Spleen (tissue), 11 donors: ENCODE data around the gene VDAC1. TPM values are rescaled to one million over a fixed set of nuclear protein-coding genes. Genes with fewer than 3 reads are reported as not detected.
A peak's percentile ranks its signal among the peaks of the same experiment; 100 is the strongest.
"Not testable (repeated sequence)": the region's sequence is repeated elsewhere in the genome, so short reads cannot be mapped to it uniquely, and the experiment has no call there.

Source experiments
- DNase-seq: peaks from one replicate; pipeline ENCODE4 v3.0.0-alpha.2; 2020
- H3K27ac ChIP-seq, 8 donors: fragments of 200-600 bp; sonication (generic) in 7 of 8; 1 replicate in 4 of 8; 2 replicates in 4 of 8; pipeline versions ENCODE4 v1.5.0 to v1.8.0; 2016 to 2021; ENCODE audit warnings: inconsistent platforms in 4 of 8, mild to moderate bottlenecking in 4 of 8, moderate library complexity in 1 of 8
- H3K27me3 ChIP-seq, 7 donors: fragments of 200-600 bp; sonication (generic) in 6 of 7; replicated peaks in 1 of 7; 1 replicate in 4 of 7; 2 replicates in 3 of 7; pipeline versions ENCODE4 v1.5.0 to v1.8.0; 2016 to 2021; ENCODE audit warnings: inconsistent platforms in 3 of 7, mild to moderate bottlenecking in 1 of 7
- H3K36me3 ChIP-seq, 6 donors: fragments of 200-600 bp; sonication (generic) in 5 of 6; 1 replicate in 4 of 6; 2 replicates in 2 of 6; pipeline versions ENCODE4 v1.5.0 to v1.8.0; 2016 to 2021; ENCODE audit warnings: inconsistent platforms in 2 of 6
- H3K4me1 ChIP-seq, 6 donors: fragments of 200-600 bp; sonication (generic) in 5 of 6; 1 replicate in 3 of 6; 2 replicates in 3 of 6; pipeline versions ENCODE4 v1.5.0 to v1.8.0; 2016 to 2021; ENCODE audit warnings: inconsistent platforms in 3 of 6
- H3K4me3 ChIP-seq, 8 donors: fragments of 200-600 bp; sonication (generic) in 7 of 8; 1 replicate in 4 of 8; 2 replicates in 4 of 8; pipeline versions ENCODE4 v1.5.0 to v1.8.0; 2016 to 2021; ENCODE audit warnings: inconsistent platforms in 4 of 8, mild to moderate bottlenecking in 4 of 8, moderate library complexity in 2 of 8
- H3K9me3 ChIP-seq, 8 donors: fragments of 200-600 bp; sonication (generic) in 7 of 8; 1 replicate in 4 of 8; 2 replicates in 4 of 8; pipeline versions ENCODE4 v1.5.0 to v1.8.0; 2016 to 2021; ENCODE audit warnings: inconsistent platforms in 4 of 8
- CTCF ChIP-seq, 11 experiments: fragments of 200-600 bp in 7 of 11; fragments of 450-650 bp in 4 of 11; sonication (generic) in 4 of 11; IDR thresholded peaks in 8 of 11; conservative IDR thresholded peaks in 3 of 11; 1 replicate in 7 of 11; 2 replicates in 4 of 11; pipeline versions ENCODE4 v1.4.0 to v1.8.0; 2016 to 2021; ENCODE audit warnings: antibody characterized with exemption in 11 of 11, inconsistent platforms in 4 of 11, mild to moderate bottlenecking in 1 of 11
- POLR2A ChIP-seq, 3 donors: fragments of 450-650 bp; IDR thresholded peaks; one replicate each; pipeline ENCODE4 v1.5.1; 2017; ENCODE audit warnings: antibody characterized with exemption in 3 of 3, mild to moderate bottlenecking in 1 of 3
- POLR2AphosphoS5 ChIP-seq, 3 donors: sonication (generic); formaldehyde crosslinking; IDR thresholded peaks; one replicate each; pipeline ENCODE4 v1.5.1; 2017; ENCODE audit warnings: antibody characterized with exemption in 3 of 3
- WGBS, 5 donors: extraction: QIAGEN DNeasy Blood & Tissue Kit in 3 of 5; methylation state at CpG; one replicate each; pipeline versions ENCODE4 v1.1.5 to v1.1.7; 2013 to 2018; 5-methylcytosine and 5-hydroxymethylcytosine counted together
- intact Hi-C: fragments of 100-400 bp; cut with DNase I; formaldehyde crosslinking; loops from one replicate; pipeline ENCODE4 v1.15.0; 2023; ENCODE audit warnings: low total_unique reads
- polyA plus RNA-seq, 3 donors: library from polyadenylated mRNA; stranded (reverse); fragments of 200-250 nt; gene quantifications; one replicate each; pipeline ENCODE4 v1.2.1, GENCODE V29; 2013
- total RNA-seq, 7 donors: library from RNA; depleted of rRNA in 3 of 7; stranded (reverse); fragments of >200 nt in 3 of 7; fragmentation: NEBNext Ultra II Directional in 4 of 7; extraction: Animal tissue kit (Norgen Biotek cat#: 25700) in 4 of 7; gene quantifications; one replicate each; pipeline versions ENCODE4 v1.1.0 to v1.2.1, GENCODE V29; 2016 to 2021
- donor health status: healthy with polysubstance abuse.
- donor health status: DM: no; HTN: no; CAD: no; lungs with moderate emphysema.
- donor health status: DM: no; HTN: no; CAD: no.
- donor health status: Bipolar disorder and iron deficiency.
- donor health status: healthy.
- donor health status: DM: no; HTN: no; CAD: no.
- donor health status: DM: yes; HTN: yes; CAD: no.

Gene VDAC1
- total and polyA plus RNA-seq, 10 donors, result 53.3 to 100 (median 84.7) TPM

GRCh38 chr5:133957591-133957990 is 47.2 kb downstream of the VDAC1 start:
- no peak for TF ChIP-seq POLR2AphosphoS5 (IDR thresholded peaks at IDR 0.05)
- TF ChIP-seq CTCF (IDR thresholded peaks at IDR 0.05 in 8 of 11, conservative IDR thresholded peaks at IDR 0.05 in 3 of 11), result no peak
- no peak for TF ChIP-seq POLR2A (IDR thresholded peaks at IDR 0.05)
- intact Hi-C loops, result no loop called here
- H3K4me1 ChIP-seq, result peaks cover 0 to 58% (median 23%) of the 10 kb centered on the region in 6 donors
- H3K9me3 ChIP-seq, result no peaks in the 10 kb centered on the region
- 21 to 40% (median 38%) methylated on average over 1 of the region's 1 CpG for WGBS, 5 donors
- H3K4me3 ChIP-seq, result no peak overlapping the region
- H3K27me3 ChIP-seq, result no peaks in the 10 kb centered on the region
- peaks cover 0 to 64% (median 35%) of the 10 kb centered on the region in 6 donors for H3K36me3 ChIP-seq
- H3K27ac ChIP-seq, result peak overlapping the region in 7 of 8 donors; percentile 9 to 67 (median 38)
- DNase-seq, result no peak

DNA sequence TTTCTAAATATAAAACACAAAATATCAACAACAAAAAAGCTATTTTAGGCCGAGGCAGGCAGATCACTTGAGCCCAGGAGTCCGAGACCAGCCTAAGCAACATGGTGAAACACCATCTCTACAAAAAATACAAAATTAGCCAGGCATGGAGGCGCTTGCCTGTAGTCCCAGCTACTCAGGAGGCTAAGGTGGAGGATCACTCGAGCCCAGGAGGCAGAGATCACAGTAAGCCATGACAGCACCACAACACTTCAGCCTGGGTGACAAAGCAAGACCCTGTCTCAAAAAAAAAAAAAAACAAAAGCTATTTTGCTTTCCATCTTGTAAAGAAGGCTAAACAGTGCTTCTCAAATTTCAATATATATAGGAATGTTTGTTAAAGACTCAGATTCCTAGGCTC is 47.7 kb downstream of the VDAC1 start:
- peaks cover 0 to 53% (median 22%) of the 10 kb centered on the region in 6 donors for H3K4me1 ChIP-seq
- no peak for DNase-seq
- TF ChIP-seq CTCF (IDR thresholded peaks at IDR 0.05 in 8 of 11, conservative IDR thresholded peaks at IDR 0.05 in 3 of 11) (no peak), POLR2AphosphoS5 (IDR thresholded peaks at IDR 0.05) (no peak), POLR2A (IDR thresholded peaks at IDR 0.05) (no peak)
- no peaks in the 10 kb centered on the region for H3K9me3 ChIP-seq
- H3K4me3 ChIP-seq, result no peak overlapping the region
- H3K27ac ChIP-seq, result peak overlapping the region in 6 of 8 donors; percentile 29 to 67 (median 42)
- H3K27me3 ChIP-seq, result no peaks in the 10 kb centered on the region
- 72 to 86% (median 83%) methylated on average over 4 of the region's 4 CpGs for WGBS, 5 donors
- intact Hi-C loops, result no loop called here
- peaks cover 0 to 64% (median 35%) of the 10 kb centered on the region in 6 donors for H3K36me3 ChIP-seq

DNA sequence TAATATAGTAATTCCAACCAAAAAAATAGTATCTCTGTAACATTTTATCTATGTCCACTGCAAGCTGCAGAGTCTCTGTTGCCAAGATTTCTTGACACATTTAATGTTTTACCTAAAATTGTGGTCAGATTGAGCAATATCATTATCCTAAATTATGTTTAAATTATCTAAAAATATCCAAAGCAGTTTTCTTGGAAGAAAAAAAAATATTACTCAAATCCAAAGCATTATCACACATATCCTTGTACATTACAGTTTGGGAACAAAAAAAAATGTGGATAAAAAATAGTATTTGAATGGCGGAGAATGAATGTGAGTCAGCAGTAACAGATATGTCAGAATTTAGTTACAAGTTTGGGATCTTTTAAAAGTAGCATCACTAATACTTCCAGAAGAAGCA is 48.6 kb downstream of the VDAC1 start:
- H3K27ac ChIP-seq, intact Hi-C loops, DNase-seq, H3K27me3 ChIP-seq, H3K4me3 ChIP-seq, H3K9me3 ChIP-seq: not testable (repeated sequence)
- H3K36me3 ChIP-seq, result peaks cover 0 to 64% (median 35%) of the 10 kb centered on the region in 6 donors
- peaks cover 0 to 44% (median 21%) of the 10 kb centered on the region in 6 donors for H3K4me1 ChIP-seq
- WGBS, 5 donors, result 93 to 100% (median 97%) methylated on average over 1 of the region's 1 CpG

- no peak overlapping the region for H3K4me3 ChIP-seq
- peaks cover 0 to 47% (median 25%) of the 10 kb centered on the region in 6 donors for H3K36me3 ChIP-seq
- DNase-seq, result no peak
- TF ChIP-seq POLR2AphosphoS5 (IDR thresholded peaks at IDR 0.05) (no peak), POLR2A (IDR thresholded peaks at IDR 0.05) (no peak), CTCF (IDR thresholded peaks at IDR 0.05 in 8 of 11, conservative IDR thresholded peaks at IDR 0.05 in 3 of 11) (no peak)
- peaks cover 0 to 30% (median 16%) of the 10 kb centered on the region in 6 donors for H3K4me1 ChIP-seq
- peak overlapping the region in 7 of 8 donors; percentile 10 to 70 (median 59) for H3K27ac ChIP-seq
- WGBS, 5 donors, result 75 to 91% (median 82%) methylated on average over 9 to 10 of the region's 10 CpGs
- H3K27me3 ChIP-seq, result no peaks in the 10 kb centered on the region
- intact Hi-C loops, result no loop called here
- no peaks in the 10 kb centered on the region for H3K9me3 ChIP-seq
These were observed 51.1 kb downstream of the VDAC1 start for GRCh38 chr5:133953568-133954145.
